AG09319 (cell line): ENCODE data around the gene KCNIP2.

Experiments used
- DNase-seq: peaks from one replicate; pipeline ENCODE4 v3.0.0-alpha.2; 2010; ENCODE audit warnings: low read depth; ENCODE audit errors: extremely low read depth
- CTCF ChIP-seq: IDR thresholded peaks from 2 replicates; pipeline ENCODE4 v1.5.1; 2011; ENCODE audit warnings: low read depth, mild to moderate bottlenecking, inconsistent platforms, low read length, moderate library complexity

KCNIP2 gene

GRCh38 chr10:101818872-101819633, 24.5 kb downstream of the KCNIP2 start:
- no peak for TF ChIP-seq CTCF
- no peak for DNase-seq

GRCh38 chr10:101818119-101818871, 25.3 kb downstream of the KCNIP2 start, which contains the start of gene OGA:
Gene OGA (minus strand): TSS chr10:101818444. CDS start chr10:101818022, 422 bp downstream.
- DNase-seq: peak; percentile 100
- TF ChIP-seq CTCF: no peak

GRCh38 chr10:101817337-101818118, 26.1 kb downstream of the KCNIP2 start:
- no peak for TF ChIP-seq CTCF
- peak; percentile 92 for DNase-seq

GRCh38 chr10:101816913-101817336, 26.7 kb downstream of the KCNIP2 start:
- DNase-seq: no peak
- TF ChIP-seq CTCF: no peak

- no peak for TF ChIP-seq CTCF
- DNase-seq: no peak
These were observed 27.2 kb downstream of the KCNIP2 start for GRCh38 chr10:101816376-101816775.

GRCh38 chr10:101814466-101815071, 29.0 kb downstream of the KCNIP2 start:
- no peak for DNase-seq
- TF ChIP-seq CTCF: no peak
